Central memory CD4-positive, alpha-beta T cell (primary cell): ENCODE data around the gene ATP8B2.
"Not testable (repeated sequence)": the region's sequence is repeated elsewhere in the genome, so short reads cannot be mapped to it uniquely, and the experiment has no call there.

ENCODE experiments used
- DNase-seq: peaks from one replicate; pipeline ENCODE4 v3.0.0; 2022

Gene ATP8B2

GRCh38 chr1:154348429-154349076 lies 23.2 kb downstream of the ATP8B2 start:
- no peak for DNase-seq

GRCh38 chr1:154349121-154349520 lies 23.8 kb downstream of the ATP8B2 start:
- no peak for DNase-seq

- DNase-seq = no peak
Measured at GRCh38 chr1:154350383-154350782, 25.1 kb downstream of the ATP8B2 start.

GRCh38 chr1:154351363-154352068 lies 26.2 kb downstream of the ATP8B2 start:
- DNase-seq = no peak

GRCh38 chr1:154352245-154352580 lies 26.9 kb downstream of the ATP8B2 start:
- DNase-seq = no peak

GRCh38 chr1:154352581-154353459 lies 27.5 kb downstream of the ATP8B2 start:
- DNase-seq = peak; percentile 45

GRCh38 chr1:154353460-154353904 lies 28.2 kb downstream of the ATP8B2 start:
- no peak for DNase-seq

GRCh38 chr1:154353966-154354365 lies 28.6 kb downstream of the ATP8B2 start:
- DNase-seq = no peak

- no peak for DNase-seq
Measured at GRCh38 chr1:154358519-154358918, 33.2 kb downstream of the ATP8B2 start.

GRCh38 chr1:154360288-154360687 lies 35.0 kb downstream of the ATP8B2 start:
- no peak for DNase-seq

GRCh38 chr1:154360881-154361280 lies 35.6 kb downstream of the ATP8B2 start:
- not testable (repeated sequence) for DNase-seq

GRCh38 chr1:154361357-154361756 lies 36.0 kb downstream of the ATP8B2 start:
- no peak for DNase-seq

- DNase-seq = no peak
Measured at GRCh38 chr1:154371436-154371835, 46.1 kb downstream of the ATP8B2 start.

GRCh38 chr1:154373777-154374357 lies 48.5 kb downstream of the ATP8B2 start:
- DNase-seq = not testable (repeated sequence)

- no peak for DNase-seq
Measured at GRCh38 chr1:154379301-154379700, 54.0 kb downstream of the ATP8B2 start.

GRCh38 chr1:154384650-154385489 lies 59.5 kb downstream of the ATP8B2 start:
- no peak for DNase-seq

- peak; percentile 68 for DNase-seq
Measured at GRCh38 chr1:154386643-154387352, 61.5 kb downstream of the ATP8B2 start.

- DNase-seq = no peak
Measured at GRCh38 chr1:154391086-154391770, 65.9 kb downstream of the ATP8B2 start.

- DNase-seq = no peak
Measured at GRCh38 chr1:154398141-154398540, 72.8 kb downstream of the ATP8B2 start.

GRCh38 chr1:154398678-154399077 lies 73.4 kb downstream of the ATP8B2 start:
- DNase-seq = no peak

GRCh38 chr1:154400381-154400801 lies 75.1 kb downstream of the ATP8B2 start:
- DNase-seq = no peak
